Measurements from ENCODE around the gene ANTKMT.

DNA sequence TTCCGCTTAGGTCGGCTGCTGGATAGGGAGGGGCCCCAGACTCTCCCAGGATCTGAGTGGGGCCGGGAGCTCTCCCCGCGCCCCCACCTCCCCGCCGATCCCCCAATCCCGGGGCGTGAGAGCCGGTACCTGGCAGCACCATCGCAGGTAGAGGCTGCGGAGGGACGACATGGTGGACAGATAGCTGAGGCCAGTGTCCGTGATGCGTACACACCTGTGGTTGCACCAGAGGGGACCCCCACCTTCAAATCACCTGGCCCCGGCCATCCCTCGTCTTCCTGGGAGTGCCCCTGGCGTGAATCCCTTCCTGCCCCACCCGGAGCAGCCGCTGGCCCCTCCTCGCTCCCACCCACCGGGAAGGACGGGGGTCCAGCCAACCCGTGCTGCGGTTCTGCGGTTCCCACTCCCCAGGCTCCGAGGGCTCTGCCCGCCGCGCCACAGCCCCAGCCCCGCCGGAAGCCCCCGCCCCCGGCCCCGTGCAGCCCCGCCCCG lies 26.0 kb upstream of the ANTKMT start:
- TF ChIP-seq, protein P1, sequence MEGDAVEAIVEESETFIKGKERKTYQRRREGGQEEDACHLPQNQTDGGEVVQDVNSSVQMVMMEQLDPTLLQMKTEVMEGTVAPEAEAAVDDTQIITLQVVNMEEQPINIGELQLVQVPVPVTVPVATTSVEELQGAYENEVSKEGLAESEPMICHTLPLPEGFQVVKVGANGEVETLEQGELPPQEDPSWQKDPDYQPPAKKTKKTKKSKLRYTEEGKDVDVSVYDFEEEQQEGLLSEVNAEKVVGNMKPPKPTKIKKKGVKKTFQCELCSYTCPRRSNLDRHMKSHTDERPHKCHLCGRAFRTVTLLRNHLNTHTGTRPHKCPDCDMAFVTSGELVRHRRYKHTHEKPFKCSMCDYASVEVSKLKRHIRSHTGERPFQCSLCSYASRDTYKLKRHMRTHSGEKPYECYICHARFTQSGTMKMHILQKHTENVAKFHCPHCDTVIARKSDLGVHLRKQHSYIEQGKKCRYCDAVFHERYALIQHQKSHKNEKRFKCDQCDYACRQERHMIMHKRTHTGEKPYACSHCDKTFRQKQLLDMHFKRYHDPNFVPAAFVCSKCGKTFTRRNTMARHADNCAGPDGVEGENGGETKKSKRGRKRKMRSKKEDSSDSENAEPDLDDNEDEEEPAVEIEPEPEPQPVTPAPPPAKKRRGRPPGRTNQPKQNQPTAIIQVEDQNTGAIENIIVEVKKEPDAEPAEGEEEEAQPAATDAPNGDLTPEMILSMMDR (conservative IDR thresholded peaks at IDR 0.05 in 1 of 2, IDR thresholded peaks at IDR 0.05 in 1 of 2; ENCODE audit: low read depth in 1 of 2, low read length in 2 of 2), result no peak
- no peak for TF ChIP-seq EZH2 (IDR thresholded peaks at IDR 0.05; ENCODE audit: low read length, missing control alignments)

Data from fibroblast of lung (primary cell).